ENCODE data around the gene IMMP2L.

Gene IMMP2L

GRCh38 chr7:111091593-111092358, 470.5 kb downstream of the IMMP2L start:
- Mint-ChIP-seq H3K4me3 (peak overlapping the region; percentile 64), H3K36me3 (ENCODE audit: insufficient read depth) (peaks cover 3% of the 10 kb centered on the region), H3K27ac (ENCODE audit: low read depth) (peak overlapping the region; percentile 57)

GRCh38 chr7:111090846-111091245, 471.4 kb downstream of the IMMP2L start, which contains the start of gene LRRN3:
Gene LRRN3 (plus strand): TSS chr7:111091127. CDS start chr7:111122773, 31,646 bp downstream.
- peaks cover 5% of the 10 kb centered on the region for H3K4me1 Mint-ChIP-seq
- peak; percentile 58 for ATAC-seq (replicated peaks; ENCODE audit: extremely low read depth, poor library complexity, severe bottlenecking)
- H3K9me3 Mint-ChIP-seq = no peaks in the 10 kb centered on the region
- DNase-seq (ENCODE audit: low spot score in 2 of 2) = no peak
- H3K4me3 Mint-ChIP-seq = peak within 1 kb of the TSS; percentile 64
- no peaks in the 10 kb centered on the region for H3K27me3 Mint-ChIP-seq
- H3K36me3 Mint-ChIP-seq (ENCODE audit: insufficient read depth) = peaks cover 3% of the 10 kb centered on the region
- peak within 1 kb of the TSS; percentile 57 for H3K27ac Mint-ChIP-seq (ENCODE audit: low read depth)

More at GRCh38 chr7:111091593-111092358, 470.5 kb downstream of the IMMP2L start:
- DNase-seq (ENCODE audit: low spot score in 2 of 2) = no peak
- H3K9me3 Mint-ChIP-seq = no peaks in the 10 kb centered on the region
- H3K4me1 Mint-ChIP-seq = peaks cover 5% of the 10 kb centered on the region
- H3K27me3 Mint-ChIP-seq = no peaks in the 10 kb centered on the region
- no peak for ATAC-seq (replicated peaks; ENCODE audit: extremely low read depth, poor library complexity, severe bottlenecking)

GRCh38 chr7:111089822-111090426, 472.4 kb downstream of the IMMP2L start:
- H3K27me3 Mint-ChIP-seq = no peaks in the 10 kb centered on the region
- no peaks in the 10 kb centered on the region for H3K9me3 Mint-ChIP-seq
- H3K27ac Mint-ChIP-seq (ENCODE audit: low read depth) = no peak overlapping the region
- ATAC-seq (replicated peaks; ENCODE audit: extremely low read depth, poor library complexity, severe bottlenecking) (peak; percentile 24), DNase-seq (ENCODE audit: low spot score in 2 of 2) (no peak)
- H3K4me1 Mint-ChIP-seq = peaks cover 6% of the 10 kb centered on the region
- H3K36me3 Mint-ChIP-seq (ENCODE audit: insufficient read depth) = peaks cover 3% of the 10 kb centered on the region
- H3K4me3 Mint-ChIP-seq = no peak overlapping the region

- no peak overlapping the region for H3K4me3 Mint-ChIP-seq
Observed at GRCh38 chr7:111088328-111088727, 474.0 kb downstream of the IMMP2L start.

GRCh38 chr7:111086532-111086931, 475.8 kb downstream of the IMMP2L start:
- peaks cover 2% of the 10 kb centered on the region for H3K36me3 Mint-ChIP-seq (ENCODE audit: insufficient read depth)
- no peaks in the 10 kb centered on the region for H3K27me3 Mint-ChIP-seq
- no peak for ATAC-seq (replicated peaks; ENCODE audit: extremely low read depth, poor library complexity, severe bottlenecking)
- no peak overlapping the region for H3K4me3 Mint-ChIP-seq
- no peak overlapping the region for H3K27ac Mint-ChIP-seq (ENCODE audit: low read depth)
- DNase-seq (ENCODE audit: low spot score in 2 of 2) = no peak
- peaks cover 31% of the 10 kb centered on the region for H3K4me1 Mint-ChIP-seq
- H3K9me3 Mint-ChIP-seq = no peaks in the 10 kb centered on the region

More at GRCh38 chr7:111088328-111088727, 474.0 kb downstream of the IMMP2L start:
- no peaks in the 10 kb centered on the region for H3K9me3 Mint-ChIP-seq
- peaks cover 20% of the 10 kb centered on the region for H3K4me1 Mint-ChIP-seq
- H3K27ac Mint-ChIP-seq (ENCODE audit: low read depth) = no peak overlapping the region
- peaks cover 3% of the 10 kb centered on the region for H3K36me3 Mint-ChIP-seq (ENCODE audit: insufficient read depth)
- ATAC-seq (replicated peaks; ENCODE audit: extremely low read depth, poor library complexity, severe bottlenecking) = no peak
- DNase-seq (ENCODE audit: low spot score in 2 of 2) = no peak
- H3K27me3 Mint-ChIP-seq = no peaks in the 10 kb centered on the region

GRCh38 chr7:111085356-111085755, 476.9 kb downstream of the IMMP2L start:
- no peaks in the 10 kb centered on the region for H3K27me3 Mint-ChIP-seq
- DNase-seq (ENCODE audit: low spot score in 2 of 2) (no peak), ATAC-seq (replicated peaks; ENCODE audit: extremely low read depth, poor library complexity, severe bottlenecking) (no peak)
- peaks cover 32% of the 10 kb centered on the region for H3K4me1 Mint-ChIP-seq
- H3K27ac Mint-ChIP-seq (ENCODE audit: low read depth) = no peak overlapping the region
- H3K9me3 Mint-ChIP-seq = no peaks in the 10 kb centered on the region
- no peak overlapping the region for H3K4me3 Mint-ChIP-seq
- H3K36me3 Mint-ChIP-seq (ENCODE audit: insufficient read depth) = no peaks in the 10 kb centered on the region

GRCh38 chr7:111083413-111083812, 478.9 kb downstream of the IMMP2L start:
- no peaks in the 10 kb centered on the region for H3K9me3 Mint-ChIP-seq
- H3K4me1 Mint-ChIP-seq = peaks cover 32% of the 10 kb centered on the region
- H3K36me3 Mint-ChIP-seq (ENCODE audit: insufficient read depth) = no peaks in the 10 kb centered on the region
- peak; percentile 97 for ATAC-seq (replicated peaks; ENCODE audit: extremely low read depth, poor library complexity, severe bottlenecking)
- H3K4me3 Mint-ChIP-seq = peak overlapping the region; percentile 19
- H3K27ac Mint-ChIP-seq (ENCODE audit: low read depth) = peak overlapping the region; percentile 7
- H3K27me3 Mint-ChIP-seq = no peaks in the 10 kb centered on the region
- peak in 1 of 2 donors; percentile 44 for DNase-seq (ENCODE audit: low spot score in 2 of 2)

GRCh38 chr7:111082351-111082750, 479.9 kb downstream of the IMMP2L start:
- peaks cover 32% of the 10 kb centered on the region for H3K4me1 Mint-ChIP-seq
- DNase-seq (ENCODE audit: low spot score in 2 of 2) (no peak), ATAC-seq (replicated peaks; ENCODE audit: extremely low read depth, poor library complexity, severe bottlenecking) (no peak)
- H3K9me3 Mint-ChIP-seq = no peaks in the 10 kb centered on the region
- no peak overlapping the region for H3K27ac Mint-ChIP-seq (ENCODE audit: low read depth)
- H3K36me3 Mint-ChIP-seq (ENCODE audit: insufficient read depth) = no peaks in the 10 kb centered on the region
- no peaks in the 10 kb centered on the region for H3K27me3 Mint-ChIP-seq
- no peak overlapping the region for H3K4me3 Mint-ChIP-seq

GRCh38 chr7:111081546-111082267, 480.6 kb downstream of the IMMP2L start:
- H3K27me3 Mint-ChIP-seq = no peaks in the 10 kb centered on the region
- no peak for DNase-seq (ENCODE audit: low spot score in 2 of 2)
- H3K27ac Mint-ChIP-seq (ENCODE audit: low read depth) = no peak overlapping the region
- no peak for ATAC-seq (replicated peaks; ENCODE audit: extremely low read depth, poor library complexity, severe bottlenecking)
- no peaks in the 10 kb centered on the region for H3K9me3 Mint-ChIP-seq
- H3K36me3 Mint-ChIP-seq (ENCODE audit: insufficient read depth) = no peaks in the 10 kb centered on the region
- H3K4me1 Mint-ChIP-seq = peaks cover 32% of the 10 kb centered on the region
- no peak overlapping the region for H3K4me3 Mint-ChIP-seq

- no peak for DNase-seq (ENCODE audit: low spot score in 2 of 2)
- H3K27ac Mint-ChIP-seq (ENCODE audit: low read depth) = no peak overlapping the region
- H3K4me3 Mint-ChIP-seq = no peak overlapping the region
- no peak for ATAC-seq (replicated peaks; ENCODE audit: extremely low read depth, poor library complexity, severe bottlenecking)
- no peaks in the 10 kb centered on the region for H3K36me3 Mint-ChIP-seq (ENCODE audit: insufficient read depth)
- H3K27me3 Mint-ChIP-seq = no peaks in the 10 kb centered on the region
- H3K9me3 Mint-ChIP-seq = no peaks in the 10 kb centered on the region
- peaks cover 32% of the 10 kb centered on the region for H3K4me1 Mint-ChIP-seq
Observed at GRCh38 chr7:111080495-111081105, 481.7 kb downstream of the IMMP2L start.

- H3K9me3 Mint-ChIP-seq = no peaks in the 10 kb centered on the region
- DNase-seq (ENCODE audit: low spot score in 2 of 2) (no peak), ATAC-seq (replicated peaks; ENCODE audit: extremely low read depth, poor library complexity, severe bottlenecking) (no peak)
- H3K36me3 Mint-ChIP-seq (ENCODE audit: insufficient read depth) = no peaks in the 10 kb centered on the region
- H3K27me3 Mint-ChIP-seq = no peaks in the 10 kb centered on the region
- peaks cover 16% of the 10 kb centered on the region for H3K4me1 Mint-ChIP-seq
- H3K27ac Mint-ChIP-seq (ENCODE audit: low read depth) = no peak overlapping the region
- H3K4me3 Mint-ChIP-seq = no peak overlapping the region
Observed at GRCh38 chr7:111077001-111077400, 485.3 kb downstream of the IMMP2L start.

GRCh38 chr7:111076205-111076604, 486.1 kb downstream of the IMMP2L start:
- H3K9me3 Mint-ChIP-seq = no peaks in the 10 kb centered on the region
- H3K27me3 Mint-ChIP-seq = no peaks in the 10 kb centered on the region
- peaks cover 10% of the 10 kb centered on the region for H3K4me1 Mint-ChIP-seq
- DNase-seq (ENCODE audit: low spot score in 2 of 2) (no peak), ATAC-seq (replicated peaks; ENCODE audit: extremely low read depth, poor library complexity, severe bottlenecking) (no peak)
- H3K36me3 Mint-ChIP-seq (ENCODE audit: insufficient read depth) = no peaks in the 10 kb centered on the region
- H3K4me3 Mint-ChIP-seq = no peak overlapping the region
- no peak overlapping the region for H3K27ac Mint-ChIP-seq (ENCODE audit: low read depth)

Measured in central memory CD8-positive, alpha-beta T cell (primary cell).